Measurements from ENCODE around the gene OTOG.

DNA sequence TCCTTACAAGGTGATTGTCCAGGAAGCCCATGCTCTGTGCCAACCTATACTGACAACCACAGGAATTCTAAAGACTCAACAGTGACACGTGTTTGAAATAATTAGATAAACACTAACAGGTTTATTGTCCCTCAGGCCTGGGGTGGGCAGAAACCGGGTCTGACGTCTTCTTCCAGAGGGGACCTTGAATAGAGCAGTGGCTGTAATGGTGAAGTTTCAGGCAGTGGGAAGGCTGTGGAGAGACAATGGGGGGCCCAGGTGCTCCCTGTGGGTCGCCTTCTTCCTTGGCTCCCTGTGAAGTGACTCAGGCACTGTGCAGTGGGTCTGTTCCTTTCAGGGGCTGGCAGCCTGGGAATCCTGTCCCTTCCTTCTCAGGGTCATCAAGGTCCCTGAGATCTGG is 54.6 kb downstream of the OTOG start:
- TF ChIP-seq, protein P1, sequence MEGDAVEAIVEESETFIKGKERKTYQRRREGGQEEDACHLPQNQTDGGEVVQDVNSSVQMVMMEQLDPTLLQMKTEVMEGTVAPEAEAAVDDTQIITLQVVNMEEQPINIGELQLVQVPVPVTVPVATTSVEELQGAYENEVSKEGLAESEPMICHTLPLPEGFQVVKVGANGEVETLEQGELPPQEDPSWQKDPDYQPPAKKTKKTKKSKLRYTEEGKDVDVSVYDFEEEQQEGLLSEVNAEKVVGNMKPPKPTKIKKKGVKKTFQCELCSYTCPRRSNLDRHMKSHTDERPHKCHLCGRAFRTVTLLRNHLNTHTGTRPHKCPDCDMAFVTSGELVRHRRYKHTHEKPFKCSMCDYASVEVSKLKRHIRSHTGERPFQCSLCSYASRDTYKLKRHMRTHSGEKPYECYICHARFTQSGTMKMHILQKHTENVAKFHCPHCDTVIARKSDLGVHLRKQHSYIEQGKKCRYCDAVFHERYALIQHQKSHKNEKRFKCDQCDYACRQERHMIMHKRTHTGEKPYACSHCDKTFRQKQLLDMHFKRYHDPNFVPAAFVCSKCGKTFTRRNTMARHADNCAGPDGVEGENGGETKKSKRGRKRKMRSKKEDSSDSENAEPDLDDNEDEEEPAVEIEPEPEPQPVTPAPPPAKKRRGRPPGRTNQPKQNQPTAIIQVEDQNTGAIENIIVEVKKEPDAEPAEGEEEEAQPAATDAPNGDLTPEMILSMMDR (IDR thresholded peaks at IDR 0.05; ENCODE audit: control extremely low read depth in 1 of 3, insufficient read depth in 1 of 3, low read depth in 1 of 3, low read length in 3 of 3): no peak
- TF ChIP-seq EP300 (IDR thresholded peaks at IDR 0.05; ENCODE audit: borderline replicate concordance in 1 of 2, low read depth in 2 of 2, low read length in 2 of 2) (no peak), EGR1 (IDR thresholded peaks at IDR 0.05; ENCODE audit: borderline replicate concordance, low read depth, low read length) (no peak), PHF8 (conservative IDR thresholded peaks at IDR 0.05; ENCODE audit: low read depth, low read length) (no peak), ZNF274 (IDR thresholded peaks at IDR 0.05; ENCODE audit: borderline replicate concordance, extremely low read depth, low read length) (no peak), POLR2A (IDR thresholded peaks at IDR 0.05; ENCODE audit: control extremely low read depth in 1 of 2, low read depth in 2 of 2, low read length in 2 of 2) (no peak), CEBPB (IDR thresholded peaks at IDR 0.05; ENCODE audit: low read depth, low read length) (no peak), KDM5A (IDR thresholded peaks at IDR 0.05; ENCODE audit: low read length) (no peak)
- TF ChIP-seq, protein P2, sequence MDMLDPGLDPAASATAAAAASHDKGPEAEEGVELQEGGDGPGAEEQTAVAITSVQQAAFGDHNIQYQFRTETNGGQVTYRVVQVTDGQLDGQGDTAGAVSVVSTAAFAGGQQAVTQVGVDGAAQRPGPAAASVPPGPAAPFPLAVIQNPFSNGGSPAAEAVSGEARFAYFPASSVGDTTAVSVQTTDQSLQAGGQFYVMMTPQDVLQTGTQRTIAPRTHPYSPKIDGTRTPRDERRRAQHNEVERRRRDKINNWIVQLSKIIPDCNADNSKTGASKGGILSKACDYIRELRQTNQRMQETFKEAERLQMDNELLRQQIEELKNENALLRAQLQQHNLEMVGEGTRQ (IDR thresholded peaks at IDR 0.05; ENCODE audit: low read length): no peak
- TF ChIP-seq, protein P3, sequence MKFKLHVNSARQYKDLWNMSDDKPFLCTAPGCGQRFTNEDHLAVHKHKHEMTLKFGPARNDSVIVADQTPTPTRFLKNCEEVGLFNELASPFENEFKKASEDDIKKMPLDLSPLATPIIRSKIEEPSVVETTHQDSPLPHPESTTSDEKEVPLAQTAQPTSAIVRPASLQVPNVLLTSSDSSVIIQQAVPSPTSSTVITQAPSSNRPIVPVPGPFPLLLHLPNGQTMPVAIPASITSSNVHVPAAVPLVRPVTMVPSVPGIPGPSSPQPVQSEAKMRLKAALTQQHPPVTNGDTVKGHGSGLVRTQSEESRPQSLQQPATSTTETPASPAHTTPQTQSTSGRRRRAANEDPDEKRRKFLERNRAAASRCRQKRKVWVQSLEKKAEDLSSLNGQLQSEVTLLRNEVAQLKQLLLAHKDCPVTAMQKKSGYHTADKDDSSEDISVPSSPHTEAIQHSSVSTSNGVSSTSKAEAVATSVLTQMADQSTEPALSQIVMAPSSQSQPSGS (IDR thresholded peaks at IDR 0.05; ENCODE audit: low read length): no peak
